ENCODE results near the gene BIK.

The BIK gene

DNA sequence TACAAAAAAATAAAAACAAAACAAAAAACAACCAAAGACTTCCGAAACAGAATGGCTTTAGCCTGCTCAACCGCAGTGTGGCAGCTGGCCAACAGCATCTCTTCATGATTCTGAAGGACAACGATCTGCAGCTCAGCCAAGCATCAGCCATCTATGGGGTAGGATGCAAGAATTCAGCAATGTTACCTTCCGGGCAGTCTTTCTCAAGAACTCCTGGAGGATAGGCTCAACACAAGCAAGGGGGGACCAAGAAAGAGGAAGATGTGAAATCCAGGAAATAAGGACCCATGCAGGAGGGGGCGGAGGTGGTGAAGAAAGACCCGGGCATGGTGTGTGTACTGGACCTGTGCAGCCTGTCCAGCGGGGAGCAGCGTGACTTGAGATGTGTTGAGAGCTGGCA lies 37.3 kb downstream of the BIK start:
- no peak for DNase-seq (ENCODE audit: low read depth)
- no peak overlapping the region for H3K4me3 ChIP-seq (ENCODE audit: low read length)
- no peak for TF ChIP-seq CTCF (IDR thresholded peaks at IDR 0.05; ENCODE audit: insufficient read depth, low read depth, low read length, missing control alignments)

DNA sequence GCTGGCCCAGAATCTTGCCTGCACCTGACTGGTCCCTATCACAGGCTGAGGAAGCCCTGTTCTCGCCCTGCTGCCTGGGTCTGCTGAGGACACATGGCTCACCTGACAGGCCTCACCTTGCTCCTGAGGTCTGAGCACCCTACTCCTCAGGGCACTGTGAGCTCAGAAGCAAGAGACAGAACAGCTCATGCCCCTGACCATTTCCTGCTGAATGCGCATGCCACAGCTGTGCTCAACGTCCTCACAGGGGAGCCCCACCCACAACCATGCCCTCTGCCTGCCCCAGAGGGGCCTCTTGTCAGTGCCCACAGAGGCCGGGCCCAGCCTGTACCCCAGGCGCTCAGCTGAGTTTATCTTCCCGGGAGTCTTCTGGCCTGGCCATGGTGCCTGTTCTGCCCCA lies 38.0 kb downstream of the BIK start:
- H3K4me3 ChIP-seq (ENCODE audit: low read length), result no peak overlapping the region
- DNase-seq (ENCODE audit: low read depth), result peak; percentile 56
- TF ChIP-seq CTCF (IDR thresholded peaks at IDR 0.05; ENCODE audit: insufficient read depth, low read depth, low read length, missing control alignments), result no peak

DNA sequence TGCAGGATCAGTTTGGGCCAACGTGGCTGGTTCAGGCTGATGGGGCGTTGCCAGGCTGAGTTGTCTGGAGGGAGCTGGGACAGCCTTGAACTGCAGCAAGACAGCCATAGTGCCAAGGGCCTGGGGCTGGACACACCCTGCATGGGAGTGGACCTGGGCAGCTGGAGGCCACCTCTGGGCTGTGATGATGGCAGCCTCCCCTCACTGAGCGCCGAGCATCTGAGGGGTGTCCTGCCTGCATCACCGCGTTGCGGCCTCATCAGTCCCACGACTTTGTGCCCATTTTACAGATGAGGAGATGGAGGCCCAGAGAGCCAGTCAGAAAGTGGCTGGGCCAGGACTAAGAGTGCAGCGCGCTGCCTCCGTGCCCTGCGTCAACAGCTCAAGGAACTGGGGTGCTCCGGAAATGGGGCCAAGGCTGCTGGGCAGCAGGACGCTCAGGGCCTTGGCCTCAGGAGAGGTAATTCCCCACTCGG lies 40.2 kb downstream of the BIK start:
- peak overlapping the region; percentile 82 for H3K4me3 ChIP-seq (ENCODE audit: low read length)
- no peak for DNase-seq (ENCODE audit: low read depth)
- no peak for TF ChIP-seq CTCF (IDR thresholded peaks at IDR 0.05; ENCODE audit: insufficient read depth, low read depth, low read length, missing control alignments)

DNA sequence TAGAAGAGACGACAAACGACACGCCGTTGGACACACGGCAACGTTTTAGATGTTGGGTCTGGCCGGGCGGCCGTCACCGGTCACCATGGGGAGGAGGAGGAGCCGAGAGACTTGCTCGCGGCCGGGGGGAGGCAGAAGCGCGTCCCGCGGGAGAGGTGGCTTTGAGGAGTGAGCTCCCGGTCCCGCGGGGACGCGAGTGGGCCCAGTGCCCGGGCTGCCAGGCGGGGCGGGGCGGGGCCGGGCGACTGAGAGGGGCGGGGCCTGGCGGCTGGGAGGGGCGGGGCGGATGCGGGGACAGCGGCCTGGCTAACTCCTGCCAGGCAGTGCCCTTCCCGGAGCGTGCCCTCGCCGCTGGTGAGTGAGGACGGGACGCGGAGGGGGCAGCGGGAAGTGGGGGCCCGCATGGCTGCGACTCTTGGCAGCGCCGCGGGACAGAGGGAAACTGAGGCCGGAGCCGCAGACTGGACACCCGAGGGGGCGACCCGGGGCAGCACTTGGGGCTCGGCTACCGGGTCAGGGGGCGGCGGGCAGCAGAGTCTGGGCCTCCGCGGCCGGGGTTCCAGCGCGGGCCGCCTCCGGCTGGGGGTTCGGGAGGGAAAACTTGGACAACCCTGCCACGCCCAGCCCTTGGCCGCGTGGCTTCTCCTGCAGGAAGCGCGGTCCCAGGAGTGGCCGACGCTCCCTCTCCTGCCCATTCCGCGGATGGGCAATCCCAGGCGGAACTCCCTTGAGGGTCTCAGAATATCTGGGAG lies 40.9 kb downstream of the BIK start, which contains the start of gene TSPO:
Gene TSPO, plus strand, starts transcription at position 309 of the 752 bp plus-strand sequence. CDS start 7,680 bp downstream, outside the sequence.
- no peak for TF ChIP-seq CTCF (IDR thresholded peaks at IDR 0.05; ENCODE audit: insufficient read depth, low read depth, low read length, missing control alignments)
- H3K4me3 ChIP-seq (ENCODE audit: low read length), result peak within 1 kb of the TSS; percentile 82
- peak; percentile 49 for DNase-seq (ENCODE audit: low read depth)

GRCh38 chr22:43152003-43152356 lies 41.4 kb downstream of the BIK start:
- H3K4me3 ChIP-seq (ENCODE audit: low read length), result peak overlapping the region; percentile 82
- no peak for DNase-seq (ENCODE audit: low read depth)
- no peak for TF ChIP-seq CTCF (IDR thresholded peaks at IDR 0.05; ENCODE audit: insufficient read depth, low read depth, low read length, missing control alignments)

DNA sequence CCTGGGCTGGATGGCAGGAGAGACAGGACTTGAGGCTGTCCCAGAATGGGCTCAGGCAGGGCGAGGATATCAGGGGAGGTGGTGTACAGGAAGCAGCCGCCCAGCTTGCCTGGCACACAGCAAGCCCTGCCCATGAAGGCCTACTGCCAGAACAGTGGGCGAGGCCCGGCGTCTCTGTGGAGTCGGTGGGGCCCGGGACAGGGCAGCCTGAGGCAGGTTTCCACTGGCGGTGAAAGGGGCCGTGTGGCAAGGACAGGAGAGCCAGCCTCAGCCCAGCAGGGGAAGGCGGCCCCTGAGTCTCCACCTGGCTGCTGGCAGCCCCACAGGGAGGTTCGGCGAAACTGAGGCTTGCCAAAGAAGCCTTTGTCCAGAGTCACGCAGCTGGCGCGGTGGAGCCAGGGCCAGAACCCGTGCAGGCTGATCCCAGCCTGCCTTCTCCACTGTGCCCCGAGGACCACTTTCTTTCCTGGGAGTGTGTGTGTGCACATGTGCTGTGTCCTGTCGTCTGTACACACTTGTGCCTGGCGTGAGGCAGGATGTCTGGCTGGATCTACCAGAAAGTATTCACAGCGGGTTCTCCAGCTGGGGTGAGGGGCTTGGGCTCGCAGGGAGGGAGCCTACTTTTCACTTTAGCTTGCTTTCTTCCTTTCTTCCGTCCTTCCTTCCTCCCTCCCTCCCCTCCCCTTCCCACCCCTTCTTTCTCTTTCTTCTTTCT lies 42.0 kb downstream of the BIK start:
- peak overlapping the region; percentile 82 for H3K4me3 ChIP-seq (ENCODE audit: low read length)
- DNase-seq (ENCODE audit: low read depth), result peak; percentile 80
- no peak for TF ChIP-seq CTCF (IDR thresholded peaks at IDR 0.05; ENCODE audit: insufficient read depth, low read depth, low read length, missing control alignments)

All from epithelial cell of esophagus (primary cell).